Hepatocyte (in vitro differentiated cells): ENCODE measurements around the gene TPK1.

Experiments
- EZH2 ChIP-seq: fragments of 200-600 bp; sonication (generic); IDR thresholded peaks from 2 replicates; pipeline ENCODE4 v1.6.1; 2016; ENCODE audit warnings: antibody characterized with exemption, mild to moderate bottlenecking, borderline replicate concordance
- EZH2phosphoT487 ChIP-seq: fragments of 200-600 bp; sonication (generic); IDR thresholded peaks from one replicate; pipeline ENCODE4 v1.6.1; 2018; ENCODE audit warnings: antibody characterized with exemption, mild to moderate bottlenecking, low read depth, moderate library complexity; ENCODE audit not compliant: unreplicated experiment, severe bottlenecking
- TF ChIP-seq, protein P1 (sequence below): fragments of 200-600 bp; sonication (generic); IDR thresholded peaks from 2 replicates; pipeline ENCODE4 v1.5.1; 2016; ENCODE audit warnings: antibody characterized with exemption, mild to moderate bottlenecking; ENCODE audit not compliant: poor library complexity

DNA sequence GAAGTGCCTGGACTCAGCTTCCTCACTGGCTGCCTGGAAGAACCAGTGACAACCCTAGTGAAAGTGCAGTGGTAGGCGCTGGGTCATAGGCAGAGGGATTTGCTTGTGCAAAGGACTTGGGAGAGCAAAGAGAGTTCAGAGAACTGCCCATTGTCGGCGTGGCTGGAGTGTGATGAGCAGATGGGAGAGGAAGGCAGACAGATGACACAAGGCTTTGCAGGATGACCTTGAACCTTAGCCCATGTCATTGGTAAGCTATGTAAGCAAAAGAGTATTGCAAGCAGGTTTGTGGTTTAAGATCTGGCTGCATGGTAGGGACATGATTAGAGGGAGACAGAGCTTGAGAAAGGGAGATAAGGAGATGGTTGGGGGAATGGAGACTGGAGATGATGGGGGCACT lies 397.1 kb downstream of the TPK1 start:
- no peak for TF ChIP-seq EZH2
- TF ChIP-seq, protein P1, sequence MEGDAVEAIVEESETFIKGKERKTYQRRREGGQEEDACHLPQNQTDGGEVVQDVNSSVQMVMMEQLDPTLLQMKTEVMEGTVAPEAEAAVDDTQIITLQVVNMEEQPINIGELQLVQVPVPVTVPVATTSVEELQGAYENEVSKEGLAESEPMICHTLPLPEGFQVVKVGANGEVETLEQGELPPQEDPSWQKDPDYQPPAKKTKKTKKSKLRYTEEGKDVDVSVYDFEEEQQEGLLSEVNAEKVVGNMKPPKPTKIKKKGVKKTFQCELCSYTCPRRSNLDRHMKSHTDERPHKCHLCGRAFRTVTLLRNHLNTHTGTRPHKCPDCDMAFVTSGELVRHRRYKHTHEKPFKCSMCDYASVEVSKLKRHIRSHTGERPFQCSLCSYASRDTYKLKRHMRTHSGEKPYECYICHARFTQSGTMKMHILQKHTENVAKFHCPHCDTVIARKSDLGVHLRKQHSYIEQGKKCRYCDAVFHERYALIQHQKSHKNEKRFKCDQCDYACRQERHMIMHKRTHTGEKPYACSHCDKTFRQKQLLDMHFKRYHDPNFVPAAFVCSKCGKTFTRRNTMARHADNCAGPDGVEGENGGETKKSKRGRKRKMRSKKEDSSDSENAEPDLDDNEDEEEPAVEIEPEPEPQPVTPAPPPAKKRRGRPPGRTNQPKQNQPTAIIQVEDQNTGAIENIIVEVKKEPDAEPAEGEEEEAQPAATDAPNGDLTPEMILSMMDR, result no peak
- no peak for TF ChIP-seq EZH2phosphoT487
